LHCN-M2 (cell line): ENCODE results near the gene HERC4. TPM values are rescaled to one million over a fixed set of nuclear protein-coding genes. Genes with fewer than 3 reads are reported as not detected.
"Not testable (repeated sequence)": the region's sequence is repeated elsewhere in the genome, so short reads cannot be mapped to it uniquely, and the experiment has no call there.

Source experiments
- DNase-seq: peaks from one replicate; pipeline ENCODE4 v3.0.0-alpha.2; 2012; ENCODE audit warnings: low read depth
- total RNA-seq: library from RNA; depleted of rRNA; stranded (reverse); fragments of >200 nt; gene quantifications from 2 replicates; pipeline ENCODE4 v1.2.3, GENCODE V29; 2014

The HERC4 gene
- total RNA-seq, 1 experiment from 2014 or later = 82.8 TPM

DNA sequence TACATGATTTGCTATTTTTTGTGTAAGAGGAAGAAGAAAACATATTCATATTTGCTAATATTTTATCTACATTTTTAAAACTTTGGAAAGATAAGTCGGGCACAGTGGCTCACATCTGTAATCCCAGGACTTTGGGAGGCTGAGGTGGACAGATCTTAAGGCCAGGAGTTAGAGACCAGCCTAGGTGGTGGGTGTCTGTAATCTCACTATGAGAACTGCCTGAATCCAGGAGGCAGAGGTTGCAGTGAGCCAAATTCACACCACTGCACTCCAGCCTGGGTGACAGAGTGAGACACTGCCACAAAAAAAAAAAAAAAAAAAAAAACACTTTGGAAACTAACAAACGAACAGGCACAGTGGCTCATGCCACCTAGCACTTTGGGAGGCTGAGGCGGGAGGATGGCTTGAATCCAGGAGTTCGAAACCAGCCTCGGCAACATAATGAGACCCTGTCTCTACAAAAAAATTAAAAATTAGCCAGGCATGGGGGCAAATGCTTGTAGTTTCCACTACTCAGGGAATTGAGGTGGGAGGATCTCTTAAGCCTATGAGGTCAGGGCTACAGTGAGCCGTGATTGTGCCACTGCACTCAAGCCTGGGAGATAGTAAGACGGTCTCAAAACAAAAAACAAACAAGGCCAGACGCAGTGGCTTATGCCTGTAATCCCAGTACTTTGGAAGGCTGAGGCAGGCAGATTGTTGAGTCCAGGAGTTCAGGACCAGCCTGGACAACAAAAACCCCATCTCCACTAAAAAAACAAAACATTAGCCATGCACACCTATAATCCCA lies 25.6 kb downstream of the HERC4 start:
- DNase-seq = no peak

DNA sequence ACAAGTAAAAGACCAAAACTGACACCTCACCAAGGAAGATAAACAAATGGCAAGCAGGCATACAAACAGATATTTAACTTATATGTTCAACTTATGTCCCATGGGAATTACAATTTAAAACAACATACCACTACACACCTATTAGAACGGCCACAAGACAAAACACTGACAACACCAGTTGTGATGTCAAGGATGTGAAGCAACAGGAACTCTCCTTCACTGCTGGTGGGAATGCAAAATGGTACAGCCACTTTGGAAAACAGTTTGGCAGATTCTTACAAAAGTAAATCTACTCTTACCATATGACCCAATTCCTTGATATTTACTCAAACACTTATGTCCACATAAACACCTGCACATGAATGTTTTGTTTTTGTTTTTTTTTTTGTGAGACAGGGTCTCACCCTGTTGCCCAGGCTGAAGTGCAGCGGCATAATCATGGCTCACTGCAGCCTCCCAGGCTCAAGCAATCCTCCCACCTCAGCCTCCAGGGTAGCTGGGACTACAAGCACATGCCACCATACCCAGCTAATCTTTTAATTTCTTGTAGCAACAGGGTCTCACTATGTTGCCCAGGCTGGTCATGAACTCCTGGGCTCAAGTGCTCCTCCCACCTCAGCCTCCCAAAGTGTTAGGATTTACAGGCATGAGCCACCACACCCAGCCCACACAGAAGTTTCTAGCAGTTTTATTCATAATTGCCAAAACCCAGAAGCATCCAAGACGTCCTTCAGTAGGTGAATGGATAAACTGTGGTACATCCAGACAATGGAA lies 27.3 kb downstream of the HERC4 start:
- DNase-seq = no peak

DNA sequence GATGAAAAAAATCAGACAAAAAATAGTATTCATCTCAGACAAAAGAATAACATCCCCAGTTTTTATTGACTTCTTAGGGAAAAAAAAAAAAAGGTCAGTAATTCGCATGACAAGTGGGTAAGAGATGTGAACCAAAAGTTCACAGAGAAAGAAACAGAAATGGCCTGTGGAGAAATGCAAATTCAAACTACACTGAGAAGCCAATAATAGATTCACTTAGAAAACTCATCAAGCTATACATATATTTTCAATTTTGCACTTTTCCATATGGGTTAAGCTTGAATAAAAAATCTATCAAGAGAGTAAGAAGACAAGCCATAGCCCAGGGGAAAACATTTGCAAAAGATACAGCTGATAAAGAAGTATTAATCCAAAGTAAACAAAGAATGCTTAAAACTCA lies 28.0 kb downstream of the HERC4 start:
- no peak for DNase-seq

DNA sequence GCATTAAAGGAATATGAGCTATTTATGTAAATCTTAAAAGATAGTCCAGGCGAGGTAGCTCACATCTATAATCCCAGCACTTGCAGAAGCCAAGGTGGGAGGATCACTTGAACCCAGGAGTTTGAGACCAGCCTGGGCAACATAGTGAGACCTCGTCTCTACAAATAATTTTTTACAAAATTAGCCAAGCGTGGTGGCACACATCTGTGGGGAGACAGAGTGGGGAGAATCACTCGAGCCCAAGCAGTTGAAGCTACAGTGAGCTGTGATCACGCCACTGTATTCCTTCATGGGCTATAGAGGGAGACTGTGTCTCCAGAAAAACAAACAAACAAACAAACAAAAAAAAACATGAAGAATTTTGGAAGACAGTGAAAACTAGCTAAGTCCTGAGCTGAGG lies 28.4 kb downstream of the HERC4 start:
- no peak for DNase-seq

DNA sequence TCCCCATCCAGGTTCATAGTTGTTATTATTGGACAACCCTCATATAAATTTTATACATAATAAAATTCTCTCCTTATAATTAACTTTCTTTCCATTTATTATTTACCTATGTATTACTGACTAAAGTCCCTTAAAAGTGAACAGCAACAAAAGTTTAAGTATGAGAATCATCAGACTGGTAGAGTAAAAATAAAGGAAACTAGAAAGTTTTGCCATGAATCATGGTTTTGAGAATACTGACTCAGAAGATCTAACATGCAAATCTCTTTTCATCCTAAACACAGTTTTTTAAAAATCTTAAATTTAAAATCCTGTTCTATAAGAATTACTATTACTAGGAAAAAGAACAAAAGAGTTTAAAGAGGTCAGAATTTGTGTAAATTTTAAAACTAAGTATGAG lies 32.1 kb downstream of the HERC4 start:
- no peak for DNase-seq

DNA sequence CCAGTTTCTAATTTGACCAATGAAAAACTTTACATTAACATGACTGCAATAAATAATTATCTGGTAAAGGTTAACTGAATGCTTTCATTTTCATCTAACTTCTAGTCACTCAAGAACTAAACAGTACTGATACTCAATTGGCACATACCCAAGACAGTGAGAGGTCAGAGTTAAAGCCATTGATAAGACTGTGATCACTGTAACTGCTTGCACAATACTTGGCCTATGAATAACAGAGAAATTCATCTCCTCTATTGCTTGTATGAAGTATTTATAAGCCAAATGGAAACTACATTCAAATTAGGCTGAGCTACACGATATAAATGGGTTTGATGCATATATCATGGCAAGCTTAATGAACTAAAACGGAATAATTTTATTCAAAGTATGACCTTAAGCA lies 43.0 kb downstream of the HERC4 start:
- no peak for DNase-seq

DNA sequence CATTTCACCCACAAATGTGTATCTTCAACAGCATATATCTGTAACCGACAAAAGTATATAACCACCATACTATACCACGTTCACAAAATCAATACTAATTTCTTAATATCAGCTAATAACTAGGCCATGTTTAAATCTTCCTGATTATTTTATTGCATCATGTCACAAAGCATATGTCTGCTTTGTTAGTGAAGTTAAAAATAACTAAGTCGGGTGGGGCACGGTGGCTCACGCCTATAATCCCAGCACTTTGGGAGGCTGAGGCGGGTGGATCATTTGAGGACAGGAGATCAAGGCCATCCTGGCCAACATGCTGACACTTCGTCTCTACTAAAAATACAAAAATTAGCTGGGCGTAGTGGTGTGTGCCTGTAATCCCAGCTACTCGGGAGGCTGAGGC lies 47.7 kb downstream of the HERC4 start:
- no peak for DNase-seq

DNA sequence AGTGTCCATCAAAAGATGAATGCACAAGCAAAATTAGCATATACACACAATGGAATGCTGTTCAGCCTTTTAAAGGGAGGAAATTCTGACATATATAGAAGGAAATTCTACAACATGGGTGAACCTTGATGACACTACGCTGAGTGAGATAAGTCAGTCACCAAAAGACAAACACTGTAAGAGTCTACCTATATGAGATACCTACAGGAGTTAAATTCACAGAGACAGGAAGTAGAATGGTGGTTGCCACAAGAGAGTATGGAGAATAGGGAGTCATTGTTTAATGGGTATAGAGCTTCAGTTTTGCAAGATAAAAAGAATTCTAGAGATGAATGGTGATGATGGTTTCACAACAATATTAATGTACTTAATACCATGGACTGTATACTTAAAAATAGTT lies 51.8 kb downstream of the HERC4 start:
- DNase-seq = no peak

DNA sequence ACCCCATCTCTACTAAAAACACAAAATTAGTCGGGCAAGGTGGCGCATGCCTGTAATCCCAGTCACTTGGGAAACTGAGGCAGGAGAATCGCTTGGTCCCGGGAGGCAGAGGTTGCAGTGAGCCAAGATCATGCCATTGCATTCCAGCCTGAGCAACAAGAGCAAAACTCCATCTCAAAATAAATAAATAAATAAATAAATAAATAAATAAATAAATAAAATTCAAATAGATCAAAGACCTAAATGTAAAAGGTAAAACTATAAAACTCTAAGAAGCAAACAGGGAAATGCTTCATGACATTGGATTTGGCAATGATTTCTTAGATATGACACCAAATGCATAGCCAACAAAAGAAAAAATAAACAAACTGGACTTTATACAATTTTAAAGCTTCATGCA lies 52.8 kb downstream of the HERC4 start:
- DNase-seq = not testable (repeated sequence)

DNA sequence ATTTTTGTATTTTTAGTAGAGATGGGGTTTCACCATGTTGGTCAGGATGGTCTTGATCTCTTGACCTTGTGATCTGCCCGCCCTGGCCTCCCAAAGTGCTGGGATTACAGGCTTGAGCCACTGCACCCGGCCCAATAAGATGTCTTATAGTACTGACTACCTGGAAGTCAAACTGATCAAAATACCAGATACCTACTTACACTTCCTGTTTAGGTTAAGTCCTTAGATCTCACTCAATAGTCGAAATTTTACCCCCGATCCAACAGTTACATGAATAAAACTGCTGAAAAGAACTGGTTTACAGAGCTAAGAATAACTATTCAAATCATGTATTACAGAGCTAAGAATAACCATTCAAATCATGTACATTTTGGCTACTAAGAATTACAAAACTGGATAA lies 58.6 kb downstream of the HERC4 start:
- not testable (repeated sequence) for DNase-seq

DNA sequence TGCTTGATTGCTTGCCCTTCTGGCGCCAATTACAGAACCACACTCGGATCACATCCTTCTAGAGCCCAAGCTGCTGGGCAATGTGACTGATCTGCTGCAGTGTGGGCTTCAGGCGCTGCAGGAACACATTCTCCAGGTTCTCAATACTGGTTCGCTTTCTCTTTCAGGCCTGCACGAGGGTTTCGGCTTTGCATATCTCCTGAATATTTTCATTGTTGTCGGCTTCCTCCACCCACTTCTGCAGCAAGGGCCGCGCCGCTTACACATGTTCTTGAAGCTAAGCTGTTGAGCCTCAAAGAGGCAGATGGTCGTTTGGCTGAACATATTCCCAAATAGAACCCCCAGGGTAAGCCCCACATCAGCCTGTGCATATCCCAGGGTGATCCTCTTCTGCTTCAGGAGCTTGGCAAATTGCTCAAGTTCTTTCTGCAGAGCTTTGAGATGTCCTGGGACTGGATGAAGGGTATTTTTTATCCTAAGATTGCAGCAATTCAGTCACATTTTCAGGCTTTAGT lies 64.6 kb downstream of the HERC4 start:
- no peak for DNase-seq

DNA sequence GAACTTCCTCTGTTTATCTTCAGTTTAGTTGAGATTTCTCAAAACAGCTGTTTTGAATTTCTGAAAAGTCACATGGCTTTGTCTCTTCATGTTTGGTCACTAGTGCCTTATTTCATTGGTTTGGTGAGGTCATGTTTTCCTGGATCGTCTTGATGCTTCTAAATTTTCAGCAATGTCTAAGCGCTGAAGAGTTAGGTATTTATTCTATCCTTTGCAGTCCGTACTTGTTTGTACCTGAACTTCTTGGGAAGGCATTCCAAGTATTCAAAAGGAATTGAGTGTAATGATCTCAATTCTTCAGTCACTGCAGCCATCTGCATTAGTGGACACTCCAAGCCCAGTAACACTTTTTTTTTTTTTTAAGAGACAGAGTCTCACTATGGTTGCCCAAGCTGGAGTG lies 67.7 kb downstream of the HERC4 start:
- DNase-seq = peak; percentile 11

DNA sequence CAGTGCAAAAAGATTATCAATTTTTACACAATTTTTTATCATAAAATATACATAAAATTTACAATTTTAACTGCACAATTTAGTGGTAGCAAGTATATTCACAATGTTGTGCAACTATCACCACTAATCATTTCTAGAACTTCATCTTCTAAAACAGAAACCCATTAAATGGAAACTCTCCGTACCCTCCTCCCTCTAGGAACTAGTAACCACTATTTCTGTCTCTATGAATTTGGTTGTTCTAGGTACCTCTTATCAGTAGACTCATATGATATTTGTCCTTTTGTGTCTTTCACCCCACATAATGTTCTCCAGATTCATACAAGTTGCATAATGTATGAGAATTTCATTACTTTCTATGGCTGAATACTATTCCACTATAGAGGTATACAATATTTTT lies 73.5 kb downstream of the HERC4 start:
- no peak for DNase-seq

DNA sequence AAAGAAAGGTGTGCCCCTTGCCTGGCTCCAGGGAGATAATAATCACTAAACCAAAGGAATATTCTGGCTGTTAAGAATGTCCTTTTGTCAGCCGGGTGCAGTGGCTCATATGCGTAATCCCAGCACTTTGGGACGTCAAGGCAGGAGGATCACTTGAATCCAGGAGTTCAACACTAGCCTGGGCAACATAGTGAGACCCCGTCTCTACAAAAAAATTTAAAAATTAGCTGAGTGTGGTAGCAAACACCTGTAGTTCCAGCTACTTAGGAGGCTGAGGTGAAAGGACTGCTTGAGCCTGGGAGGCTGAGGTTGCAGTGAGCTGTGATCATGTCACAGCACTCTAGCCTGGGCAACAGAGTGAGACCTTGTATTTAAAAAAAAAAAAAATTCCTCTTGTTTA lies 74.1 kb downstream of the HERC4 start:
- DNase-seq = no peak

DNA sequence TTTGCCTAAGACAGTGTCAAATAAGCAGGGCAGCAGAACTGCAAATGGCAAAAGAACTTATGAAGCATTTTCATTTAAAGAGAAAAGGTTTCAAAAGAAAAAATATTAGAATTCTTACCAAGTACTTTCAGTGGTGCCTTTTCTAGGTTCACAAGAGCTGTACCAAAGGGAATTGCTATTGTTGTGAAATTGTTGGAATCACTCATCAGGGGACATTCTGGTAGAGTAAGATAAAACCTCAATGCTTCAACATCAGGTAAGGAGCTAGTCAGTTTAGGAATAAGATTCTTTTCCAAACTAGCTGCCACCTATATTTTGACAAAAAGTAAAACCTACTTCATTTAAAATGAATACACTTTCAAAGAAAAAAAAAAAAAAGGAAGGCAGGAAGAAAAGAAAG lies 85.0 kb downstream of the HERC4 start:
- DNase-seq = no peak

DNA sequence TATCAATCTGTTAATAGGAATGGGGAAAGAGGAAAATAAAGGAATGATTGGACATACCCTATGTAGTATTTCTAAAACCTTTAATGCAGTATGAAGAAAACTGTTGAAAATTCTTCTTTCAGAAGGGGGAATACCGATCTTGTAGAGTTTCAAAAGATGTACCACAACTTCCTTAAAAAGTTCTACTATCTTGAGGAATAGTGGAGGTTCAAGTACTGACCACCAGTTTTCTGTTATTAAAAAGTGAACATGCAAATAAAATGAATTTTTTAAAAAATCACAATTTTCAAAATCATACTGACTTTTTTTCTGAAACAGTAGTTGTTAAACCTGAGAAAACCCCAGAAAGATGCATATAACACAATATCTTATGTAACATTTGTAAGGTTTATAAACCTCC lies 86.5 kb downstream of the HERC4 start:
- DNase-seq = no peak

DNA sequence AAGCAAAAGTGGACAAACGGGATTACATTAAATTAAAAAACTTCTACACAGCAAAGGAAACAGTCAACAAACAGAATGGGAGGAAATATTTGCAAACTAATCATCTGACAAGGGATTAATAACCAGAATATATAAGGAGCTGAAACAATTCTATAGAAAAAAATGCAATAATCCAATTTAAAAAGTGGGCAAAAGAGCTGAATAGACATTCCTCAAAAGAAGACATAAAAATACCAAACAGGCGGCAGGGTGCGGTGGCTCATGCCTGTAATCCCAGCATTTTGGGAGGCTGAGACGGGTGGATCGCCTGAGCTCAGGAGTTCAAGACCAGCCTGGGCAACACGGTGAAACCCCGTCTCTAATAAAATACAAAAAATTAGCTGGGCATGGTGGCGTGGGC lies 92.5 kb downstream of the HERC4 start:
- not testable (repeated sequence) for DNase-seq

DNA sequence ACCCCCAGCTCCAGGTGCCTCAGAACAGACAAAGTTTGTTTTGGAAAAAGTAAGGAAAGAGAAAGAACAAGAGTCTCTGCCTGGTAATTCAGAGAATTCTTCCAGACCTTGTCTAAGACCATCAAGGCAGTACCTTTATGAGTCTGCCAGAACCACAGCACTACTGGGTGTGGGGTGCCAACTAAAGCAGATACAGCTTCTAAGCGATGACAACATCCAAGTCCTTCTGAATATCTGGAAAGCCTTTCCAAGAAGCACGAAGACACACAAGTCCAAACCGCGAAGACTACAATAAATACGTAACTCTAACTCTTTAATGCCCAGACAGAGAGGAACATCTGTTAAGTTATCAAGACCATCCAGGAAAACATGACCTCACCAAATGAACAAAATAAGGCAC lies 96.3 kb downstream of the HERC4 start:
- no peak for DNase-seq

DNA sequence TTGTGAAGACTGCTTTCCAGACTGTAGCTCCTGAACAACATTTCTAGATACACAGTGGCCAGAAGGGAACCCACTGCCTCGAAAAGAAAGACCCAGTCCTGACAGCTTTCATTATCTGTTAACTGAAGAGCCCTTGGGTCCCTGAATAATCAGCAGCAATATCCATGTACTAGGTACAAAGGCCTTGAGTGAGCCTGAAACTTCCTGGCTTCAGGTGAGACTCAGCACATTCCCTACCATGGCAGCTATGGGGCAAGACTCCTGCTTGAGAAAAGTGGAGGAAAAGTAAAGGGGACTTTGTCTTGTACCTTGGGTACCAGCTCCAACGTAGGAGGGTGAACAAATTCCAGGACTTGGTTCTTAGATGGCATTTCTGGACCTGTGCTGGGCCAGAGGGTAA lies 97.8 kb downstream of the HERC4 start:
- DNase-seq = no peak

DNA sequence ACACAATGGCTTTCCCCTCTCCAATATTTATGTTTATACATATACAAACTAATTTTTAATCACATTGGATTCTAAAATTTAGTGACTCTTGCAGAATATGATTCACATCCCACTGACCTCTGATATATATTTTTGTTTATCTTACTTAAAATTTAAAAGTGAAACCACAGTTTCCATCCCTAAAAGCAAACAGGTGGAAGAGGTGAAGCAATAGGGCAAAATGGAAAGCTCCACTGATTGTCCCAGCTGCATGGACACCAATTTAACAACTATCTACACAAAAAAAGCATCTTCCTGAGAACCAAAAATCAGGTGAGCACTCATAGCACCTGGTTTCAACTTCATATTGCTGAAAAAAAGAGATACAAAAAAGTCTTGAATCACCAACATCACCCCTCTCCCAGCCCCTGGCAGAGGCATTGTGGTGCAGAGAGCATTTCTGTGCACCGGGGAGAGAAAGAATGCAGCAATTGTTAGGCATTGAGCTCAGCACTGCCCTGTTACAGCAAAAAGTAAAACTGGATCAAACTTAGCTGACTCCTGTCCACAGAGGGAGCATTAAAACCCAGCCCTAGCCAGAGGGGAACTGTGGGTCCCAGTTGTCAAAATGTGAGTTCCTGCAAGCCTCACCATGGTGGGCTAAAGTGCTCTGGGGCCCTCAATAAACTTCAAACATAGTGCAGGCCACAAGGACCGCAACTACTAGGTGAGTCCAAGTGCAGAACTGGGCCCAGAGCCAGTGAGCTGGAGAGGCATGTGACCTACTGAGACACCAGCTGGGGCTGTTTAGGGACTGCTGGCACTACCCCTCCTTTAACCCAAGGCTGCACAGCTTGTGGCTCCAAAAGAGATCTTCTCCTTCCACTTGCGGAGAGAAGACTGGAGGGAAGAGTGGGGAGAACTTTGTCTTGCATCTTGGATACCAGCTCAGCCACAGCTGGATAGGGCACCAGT lies 98.5 kb downstream of the HERC4 start:
- DNase-seq = peak; percentile 21

DNA sequence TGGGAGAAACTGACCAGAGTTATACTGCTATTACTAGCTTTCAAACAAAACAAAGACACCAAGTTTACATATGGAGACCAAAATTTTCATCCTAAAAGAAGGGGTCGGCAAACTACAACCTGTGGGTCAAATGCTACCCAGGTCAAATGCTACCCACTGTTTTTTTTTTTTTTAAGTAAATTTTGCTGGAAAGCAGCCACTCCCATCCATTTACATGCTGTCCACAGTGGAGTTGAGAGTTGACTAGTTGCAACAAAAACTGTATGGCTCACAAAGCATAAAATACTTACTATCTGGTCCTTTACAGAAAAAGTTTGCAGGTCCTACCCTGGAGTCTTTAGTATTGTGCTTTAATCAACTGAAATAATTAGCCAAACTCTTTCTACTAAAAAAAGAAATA lies 99.2 kb downstream of the HERC4 start:
- no peak for DNase-seq

DNA sequence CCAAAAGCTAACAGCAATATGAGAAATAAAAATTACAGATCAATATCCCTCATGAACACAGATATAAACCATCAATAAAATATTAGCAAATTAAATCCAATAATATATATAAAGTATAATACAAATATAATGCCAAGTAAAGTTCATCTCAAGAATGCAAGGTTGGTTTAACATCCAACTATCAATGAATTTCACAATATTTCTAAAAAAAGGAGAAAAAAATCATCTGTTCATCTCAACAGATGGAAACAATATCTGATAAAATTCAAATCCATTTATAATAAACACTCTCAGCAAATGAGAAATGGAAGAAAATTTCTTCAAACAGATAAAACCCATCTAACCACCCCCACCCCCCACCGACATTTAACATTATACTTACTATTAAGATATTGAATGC lies 103.8 kb downstream of the HERC4 start:
- peak; percentile 14 for DNase-seq
